Hematopoietic multipotent progenitor cell treated with erythropoietin and hydrocortisone succinate and interleukin-3 and kit ligand, for 8 days (in vitro differentiated cells): ENCODE data around the gene P4HA3.
"Not testable (repeated sequence)": the region's sequence is repeated elsewhere in the genome, so short reads cannot be mapped to it uniquely, and the experiment has no call there.

Experiments
- DNase-seq: peaks from one replicate; pipeline ENCODE4 v3.0.0-alpha.2; 2015

Gene P4HA3

DNA sequence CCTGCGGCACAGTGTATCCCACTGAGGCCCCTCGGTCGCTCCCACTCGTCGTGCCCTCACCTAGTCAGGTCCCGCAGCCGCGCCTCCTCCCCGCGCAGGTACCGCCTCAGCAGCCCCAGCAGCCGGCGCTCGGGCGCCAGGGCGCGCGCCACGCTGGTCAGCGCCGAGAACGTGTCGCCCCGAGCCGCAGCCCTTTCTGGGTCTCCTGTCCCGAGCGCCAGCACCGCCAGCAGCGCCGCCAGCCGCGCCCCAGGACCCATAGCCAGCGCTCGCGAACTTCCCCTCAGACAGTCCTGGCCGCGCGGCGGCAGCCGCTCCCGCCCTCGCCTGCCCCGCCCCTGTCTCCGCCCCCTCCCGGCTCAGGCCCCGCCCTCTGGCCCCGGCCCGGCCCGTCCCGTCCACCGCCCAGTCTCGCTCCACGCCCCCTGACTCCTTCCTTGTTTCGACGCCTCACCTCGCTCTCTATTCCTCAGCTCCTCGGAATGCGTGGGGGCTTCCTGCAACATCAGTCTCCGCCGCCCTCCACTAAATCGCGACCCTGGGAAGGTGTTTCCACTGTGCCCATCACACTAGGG, at the start of gene P4HA3:
TSS of gene P4HA3 (minus strand) at position 289 of the 575 bp plus-strand sequence. CDS start at position 260, 29 bp downstream.
- peak; percentile 60 for DNase-seq

DNA sequence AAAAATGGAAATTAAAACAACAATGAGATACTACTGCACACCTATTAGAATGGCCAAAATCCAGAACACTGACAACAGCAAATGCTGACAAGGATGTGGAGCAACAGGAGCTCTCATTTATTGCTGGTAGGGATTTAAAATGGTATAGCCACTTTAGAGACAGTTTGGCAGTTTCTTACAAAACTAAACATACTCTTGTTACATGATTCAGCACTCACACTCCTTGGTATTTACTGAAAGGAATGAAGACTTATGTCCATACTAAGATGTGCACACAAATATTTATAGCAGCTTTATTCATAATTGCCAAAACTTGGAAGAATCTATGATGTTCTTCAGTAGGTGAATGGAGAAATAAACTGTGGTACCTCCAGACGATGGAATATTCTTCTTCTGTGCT, 46.0 kb upstream of the P4HA3 start:
- no peak for DNase-seq

DNA sequence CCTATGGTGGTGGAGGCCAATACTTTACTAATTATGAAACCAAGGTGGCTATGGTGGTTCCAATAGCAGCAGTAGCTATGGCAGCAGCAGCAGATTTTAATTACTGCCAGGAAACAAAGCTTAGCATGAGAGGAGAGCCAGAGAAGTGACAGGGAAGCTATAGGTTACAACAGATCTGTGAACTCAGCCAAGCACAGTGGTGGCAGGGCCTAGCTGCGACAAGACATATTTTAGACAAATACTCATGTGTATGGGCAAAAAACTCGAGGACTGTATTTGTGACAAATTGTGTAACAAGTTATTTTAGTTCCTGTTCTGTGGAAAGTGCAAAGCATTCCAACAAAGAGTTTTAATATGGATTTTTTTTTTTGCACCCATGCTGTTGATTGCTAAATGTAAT, 44.2 kb upstream of the P4HA3 start:
- no peak for DNase-seq

DNA sequence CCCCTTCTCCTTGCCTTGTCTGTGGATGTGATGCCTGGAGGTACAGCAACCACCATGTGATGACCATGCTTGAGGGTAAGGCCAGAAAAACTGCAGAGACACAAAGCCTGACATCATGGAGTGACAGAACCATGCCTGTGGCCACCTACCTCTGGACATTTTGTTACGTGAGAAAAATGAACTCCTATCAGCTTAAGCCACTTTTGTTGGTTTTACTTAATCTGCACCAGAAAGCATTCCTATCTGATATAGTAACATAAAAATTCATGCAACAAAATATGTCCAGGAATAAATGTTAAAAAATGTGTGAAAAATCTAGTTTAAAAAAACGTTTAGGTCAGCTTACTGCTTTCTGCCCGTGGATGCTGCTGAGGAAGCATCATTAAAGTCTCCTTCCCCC, 42.6 kb upstream of the P4HA3 start:
- no peak for DNase-seq

DNA sequence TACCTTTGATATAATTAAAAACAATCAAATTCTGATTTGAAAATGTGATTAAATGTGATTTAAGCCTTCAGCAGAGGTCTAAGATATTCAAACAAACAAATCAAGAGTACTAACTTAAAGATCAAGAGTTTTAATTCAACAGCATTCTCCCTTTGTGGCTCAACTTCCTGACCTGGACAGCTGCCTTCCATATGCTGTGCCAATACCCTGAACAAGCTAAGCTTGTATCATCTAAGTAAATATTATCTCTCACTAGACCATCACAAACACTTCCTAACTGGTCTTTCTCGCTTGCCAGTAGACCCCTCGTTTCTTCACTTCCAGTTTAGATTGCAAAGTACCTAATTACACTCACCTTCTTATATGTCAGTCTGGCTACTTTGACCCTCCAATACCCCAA, 35.9 kb upstream of the P4HA3 start:
- DNase-seq = no peak

DNA sequence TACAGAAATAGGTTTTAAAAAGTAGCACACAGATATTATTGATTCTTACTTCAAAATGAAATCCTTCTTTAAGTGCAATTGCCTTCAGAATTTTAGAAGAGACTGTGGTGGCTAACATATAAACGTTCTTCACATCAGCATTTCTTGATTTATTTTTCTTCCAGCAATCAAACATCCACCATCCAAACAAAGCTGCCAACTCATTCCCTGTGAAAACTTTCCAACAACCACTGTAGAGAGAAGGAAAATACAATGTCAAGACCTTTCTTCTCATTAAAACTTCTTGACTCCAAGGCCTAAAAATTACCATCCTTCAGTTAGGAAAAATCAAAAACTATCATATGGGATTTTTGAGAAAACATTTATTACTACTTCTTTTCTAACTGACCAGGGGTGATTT, 34.0 kb upstream of the P4HA3 start:
- no peak for DNase-seq

DNA sequence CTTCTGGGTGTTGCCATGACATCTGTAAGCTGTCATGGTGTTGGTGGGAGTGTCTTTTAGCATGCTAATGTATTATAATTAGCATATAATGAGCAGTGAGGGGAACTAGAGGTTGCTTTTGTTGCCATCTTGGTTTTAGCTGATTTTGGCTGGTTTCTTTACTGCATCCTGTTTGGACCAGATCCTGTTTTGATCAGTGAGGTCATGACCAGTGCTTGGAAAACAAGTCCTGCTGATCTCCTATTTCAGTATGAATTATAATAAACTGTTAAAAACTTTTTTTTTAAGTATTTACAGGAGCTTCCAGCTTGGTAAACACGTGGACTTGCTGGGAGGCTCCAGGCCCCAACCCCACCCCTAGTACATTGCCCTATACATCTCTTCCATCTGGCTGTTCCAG, 30.5 kb upstream of the P4HA3 start:
- no peak for DNase-seq

DNA sequence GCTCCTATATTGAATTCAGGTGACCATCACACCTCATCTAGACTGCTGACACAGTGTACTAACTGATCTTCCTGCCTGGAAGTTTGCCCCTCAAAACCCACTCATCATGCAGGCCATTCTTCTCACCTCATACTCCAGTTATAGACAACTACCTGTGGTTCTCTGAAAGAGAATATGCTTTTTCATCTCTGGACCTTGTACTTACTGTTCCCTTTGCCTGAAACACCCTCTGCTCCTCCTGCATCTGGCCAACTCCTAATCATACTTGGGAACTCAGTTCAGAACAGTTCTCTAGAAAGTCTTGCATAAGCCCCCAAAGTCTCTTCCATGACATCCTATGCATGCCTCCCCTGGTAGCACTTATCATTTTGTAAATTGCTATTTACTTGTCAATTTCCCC, 28.2 kb upstream of the P4HA3 start:
- DNase-seq = no peak

DNA sequence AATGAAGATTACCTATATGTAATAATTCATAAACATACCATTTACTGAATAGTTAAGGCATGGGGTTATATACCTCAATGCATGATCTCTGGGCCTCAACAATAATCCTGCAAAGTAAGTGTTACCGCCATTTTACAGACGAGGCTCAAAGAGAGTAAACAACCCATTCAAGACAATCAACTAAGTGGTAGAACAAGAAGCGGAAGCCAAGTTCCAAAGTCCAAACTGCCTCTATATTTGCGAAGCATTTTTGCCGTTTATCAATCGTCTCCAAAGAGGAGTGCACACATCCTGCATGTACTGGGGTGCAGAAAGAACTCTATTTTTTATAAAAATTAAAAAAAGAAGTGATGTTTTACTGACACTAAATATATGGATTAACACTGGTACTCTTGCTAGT, 27.5 kb upstream of the P4HA3 start:
- no peak for DNase-seq

DNA sequence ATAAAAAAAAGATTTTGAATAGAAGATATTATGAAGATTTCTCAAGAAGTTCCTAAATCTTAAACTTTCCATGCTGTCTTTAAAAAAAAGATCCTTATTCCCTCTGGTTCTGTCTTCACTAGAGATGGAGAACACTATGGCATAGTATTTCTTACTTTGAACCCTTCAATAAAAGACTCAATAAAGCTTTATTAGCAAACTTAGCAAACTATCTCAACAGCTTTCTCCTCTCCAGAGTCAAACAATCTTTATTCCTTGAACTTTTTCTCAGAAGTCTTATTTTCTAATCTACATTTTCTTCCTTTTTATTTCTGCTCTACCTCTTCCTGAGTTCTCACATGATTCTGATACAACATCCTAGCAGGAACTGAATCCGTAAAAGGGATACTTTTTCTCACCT, 21.8 kb upstream of the P4HA3 start:
- no peak for DNase-seq

DNA sequence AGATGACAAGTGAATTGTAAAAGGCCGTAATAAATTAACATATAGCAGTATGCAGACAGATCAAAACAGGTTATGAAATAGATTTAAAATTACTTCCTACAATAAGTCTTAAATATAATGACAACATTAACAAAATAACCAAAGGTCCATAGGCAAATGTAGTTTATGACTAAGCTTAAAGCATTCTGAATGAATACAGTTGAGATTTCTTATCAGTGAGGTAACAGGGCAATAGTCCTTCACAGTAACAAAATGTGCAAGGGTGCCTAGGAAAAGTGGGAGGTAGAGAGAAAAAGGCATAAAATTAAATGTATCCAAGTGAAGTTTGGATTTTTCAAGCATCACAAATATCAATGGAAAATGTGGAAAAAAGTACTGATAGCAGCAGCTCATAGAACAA, 20.9 kb upstream of the P4HA3 start:
- peak; percentile 49 for DNase-seq

DNA sequence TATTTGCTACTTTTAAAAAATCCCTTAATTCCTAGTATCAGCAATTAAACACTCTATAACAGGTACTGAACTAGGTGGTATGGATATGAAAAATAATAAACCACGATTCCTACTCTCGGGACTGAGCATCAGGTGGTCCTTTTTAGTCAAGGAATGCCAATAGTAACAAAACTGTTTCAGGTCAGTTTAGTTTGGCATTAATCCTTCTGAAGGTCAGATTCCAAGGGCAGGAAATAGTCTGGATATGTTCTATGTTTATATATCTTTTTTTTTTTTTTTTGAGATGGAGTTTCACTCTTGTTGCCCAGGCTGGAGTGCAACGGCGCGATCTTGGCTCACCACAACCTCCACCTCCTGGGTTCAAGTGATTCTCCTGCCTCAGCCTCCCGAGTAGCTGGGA, 19.6 kb upstream of the P4HA3 start:
- DNase-seq = not testable (repeated sequence)

DNA sequence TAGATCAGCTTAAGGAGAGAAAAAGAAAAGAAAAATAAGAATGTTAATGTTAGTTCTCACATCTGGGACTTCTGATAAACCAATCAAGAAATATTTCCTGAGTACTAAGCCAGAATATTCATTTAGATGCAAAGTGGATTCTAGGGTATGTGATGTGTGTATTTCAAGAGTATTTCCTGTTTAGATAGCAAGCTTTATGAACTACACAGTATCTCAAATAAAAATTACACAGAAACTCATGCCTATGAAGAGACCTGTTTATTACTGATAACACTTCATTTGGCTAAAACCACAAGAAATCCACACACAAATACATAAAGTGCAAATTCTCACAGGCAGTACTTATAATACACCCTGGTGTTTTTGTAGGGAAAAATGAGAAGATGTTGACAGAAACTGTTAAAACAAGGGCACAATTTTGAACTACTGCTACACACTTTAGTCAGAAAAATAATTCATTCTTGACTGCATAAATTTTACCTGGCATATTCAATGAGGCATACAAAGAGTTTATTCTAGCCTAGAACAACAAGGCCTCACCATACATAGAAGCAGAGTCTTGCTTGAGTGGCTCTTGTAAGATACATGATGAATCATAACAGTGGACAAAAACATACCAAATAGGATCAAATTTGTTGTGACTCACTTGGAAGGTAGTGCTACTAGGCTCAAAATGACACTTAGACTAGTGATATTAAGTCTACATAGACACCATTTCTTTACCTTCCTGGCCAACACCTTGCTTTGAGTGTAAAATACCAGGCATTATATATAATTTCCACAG, 18.8 kb upstream of the P4HA3 start:
- peak; percentile 91 for DNase-seq

DNA sequence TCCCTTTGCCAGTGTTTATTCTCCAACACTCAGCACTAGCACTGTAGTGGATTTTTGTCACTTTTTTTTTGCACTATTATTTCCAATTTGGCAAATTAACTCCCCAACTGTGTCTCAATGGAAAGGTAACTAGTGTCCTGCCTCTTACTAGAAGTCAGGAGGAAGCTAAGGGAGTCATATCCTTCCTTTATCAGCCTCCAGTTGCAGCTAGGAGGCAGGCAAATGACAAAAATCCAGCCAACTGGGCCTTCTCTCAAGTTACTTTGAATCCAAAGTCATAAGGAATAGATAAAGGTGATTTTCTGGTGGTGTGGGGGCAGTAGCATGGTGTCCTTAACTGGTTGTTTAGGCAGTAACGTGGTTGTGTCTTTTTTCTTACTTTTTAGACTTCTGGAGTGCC, 15.6 kb upstream of the P4HA3 start:
- peak; percentile 29 for DNase-seq

DNA sequence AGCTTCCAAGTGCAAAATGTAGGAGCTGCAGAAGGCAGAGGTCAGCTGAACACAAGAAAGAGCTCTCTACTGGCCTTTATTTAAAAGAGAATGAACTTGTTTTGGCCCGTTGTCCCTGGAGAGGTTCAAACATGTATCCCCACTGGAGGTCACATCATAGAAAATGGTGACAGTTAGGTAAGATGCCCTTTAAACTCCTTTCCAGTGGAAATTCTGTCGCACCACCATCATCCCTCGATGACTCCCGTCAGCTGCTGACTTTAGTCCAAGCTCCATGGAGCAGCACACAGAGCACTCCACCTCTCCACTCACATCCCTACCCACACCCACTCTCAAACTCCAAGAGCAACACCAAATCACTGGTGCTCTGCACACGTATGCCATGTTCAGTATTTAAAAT, 15.2 kb upstream of the P4HA3 start:
- no peak for DNase-seq

DNA sequence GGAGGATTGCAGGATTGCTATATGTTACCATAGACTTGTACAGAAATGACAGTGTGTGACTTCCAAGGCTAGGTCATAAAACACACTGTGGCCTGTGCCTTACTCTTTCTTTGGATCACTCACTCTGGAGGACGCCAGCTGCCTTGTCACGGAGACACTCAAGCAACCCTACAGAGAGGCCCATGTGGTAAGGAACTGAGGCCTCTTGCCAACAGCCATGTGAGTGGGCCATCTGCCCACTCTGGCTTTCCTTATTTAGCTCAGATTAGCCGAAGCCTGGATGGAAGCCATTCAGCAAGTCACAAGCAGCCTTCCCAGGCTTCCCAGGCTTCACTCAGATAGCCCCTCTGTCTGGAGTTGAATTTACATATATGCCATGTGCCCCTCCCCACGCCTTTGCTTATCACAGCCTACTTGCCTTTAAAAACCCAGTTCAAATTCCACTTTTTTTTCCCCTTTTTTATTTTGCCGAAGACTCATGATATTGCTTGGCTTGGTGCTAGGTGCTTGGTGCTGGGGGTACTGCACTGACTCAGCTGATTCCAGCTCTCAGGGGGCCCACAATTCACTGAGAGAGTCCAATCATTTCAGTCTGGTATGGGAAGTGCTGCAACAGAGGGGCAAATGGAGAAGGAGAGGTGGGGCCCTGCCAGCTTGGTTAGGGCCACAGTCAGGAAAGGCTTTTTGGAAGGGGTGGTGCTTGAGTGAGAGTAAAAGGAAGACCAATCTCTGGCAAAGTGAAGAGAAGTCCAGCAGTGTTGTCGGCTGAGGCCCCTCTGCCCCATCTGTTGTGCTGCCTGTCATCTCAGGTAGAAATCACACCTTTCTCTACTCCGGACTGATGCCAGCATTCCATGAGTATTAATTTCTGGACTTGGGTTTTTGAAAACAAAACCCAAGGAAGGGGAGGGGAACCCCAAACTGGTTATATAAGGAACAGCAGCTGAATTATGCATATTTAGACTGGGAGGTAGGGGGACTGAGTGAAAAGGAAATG, 14.5 kb upstream of the P4HA3 start:
- peak; percentile 27 for DNase-seq

DNA sequence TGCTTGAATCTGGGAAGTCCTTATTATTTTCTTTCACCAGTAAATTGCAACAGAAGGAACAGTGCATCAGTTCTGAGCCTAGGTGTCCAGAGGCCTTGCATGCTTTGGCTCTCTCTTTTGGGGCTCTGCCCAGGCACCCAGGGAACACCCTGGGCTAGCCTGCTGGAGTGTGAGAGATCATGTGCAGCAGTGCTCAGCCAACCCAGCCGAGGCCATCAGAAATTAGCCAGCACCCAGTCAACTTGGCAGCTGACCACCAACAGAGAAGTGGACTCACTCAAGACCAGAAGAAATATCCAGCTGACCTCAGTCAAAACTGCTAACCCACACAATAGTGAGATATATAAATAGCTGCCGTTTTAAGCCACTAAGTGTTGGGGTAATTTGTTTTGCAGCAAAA, 11.2 kb upstream of the P4HA3 start:
- no peak for DNase-seq

DNA sequence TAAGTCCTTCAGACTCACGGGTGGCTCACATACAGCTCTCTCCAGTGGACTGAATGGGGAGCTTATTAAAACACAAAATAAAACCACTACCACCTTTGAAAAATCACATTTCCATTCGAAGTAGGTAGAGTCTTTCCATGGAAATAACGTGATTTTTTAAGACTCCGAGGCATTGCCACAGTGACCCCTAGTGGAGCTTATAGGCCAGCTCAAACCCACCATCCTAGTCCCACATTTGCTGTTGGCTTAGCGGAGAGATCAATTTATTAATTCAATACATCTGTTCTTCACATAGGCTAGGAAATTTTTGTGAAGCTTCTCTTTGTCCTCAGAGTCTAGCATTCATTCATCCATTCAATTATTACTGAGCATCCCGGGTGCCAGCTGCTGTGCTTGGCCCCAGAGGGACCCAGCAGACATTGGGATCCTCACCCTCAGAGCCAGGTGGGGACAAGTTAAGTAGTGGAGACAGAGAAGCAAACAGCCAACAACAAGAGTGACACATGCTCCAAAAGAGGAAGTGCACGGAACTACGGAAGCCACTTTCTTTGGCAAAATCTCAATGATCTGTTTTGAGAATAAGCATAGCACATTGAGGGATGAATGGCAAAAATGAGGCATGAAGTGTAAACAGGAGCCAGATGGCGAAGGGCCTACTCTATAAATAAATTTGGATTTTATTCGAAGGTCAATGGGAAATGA, 10.2 kb upstream of the P4HA3 start:
- peak; percentile 44 for DNase-seq

DNA sequence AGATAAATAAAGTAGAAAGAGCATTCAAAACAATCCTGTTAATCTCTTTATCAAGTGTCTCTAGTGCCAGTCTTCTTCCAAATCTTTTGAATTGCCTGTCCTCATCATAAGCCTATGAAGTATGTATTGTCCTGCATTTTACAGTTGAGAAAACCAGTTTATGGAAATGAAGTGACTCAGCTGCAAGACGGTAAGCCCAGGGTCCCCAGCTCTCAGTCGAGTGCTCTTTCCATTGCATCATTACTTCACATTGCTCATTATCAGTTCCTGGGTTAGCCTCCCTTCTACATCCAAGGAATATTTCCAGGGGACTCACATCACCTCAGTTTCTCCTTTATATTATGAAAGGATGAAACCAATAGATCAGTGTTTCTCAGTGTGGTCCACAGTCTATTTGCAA, 9.1 kb upstream of the P4HA3 start:
- DNase-seq = no peak

DNA sequence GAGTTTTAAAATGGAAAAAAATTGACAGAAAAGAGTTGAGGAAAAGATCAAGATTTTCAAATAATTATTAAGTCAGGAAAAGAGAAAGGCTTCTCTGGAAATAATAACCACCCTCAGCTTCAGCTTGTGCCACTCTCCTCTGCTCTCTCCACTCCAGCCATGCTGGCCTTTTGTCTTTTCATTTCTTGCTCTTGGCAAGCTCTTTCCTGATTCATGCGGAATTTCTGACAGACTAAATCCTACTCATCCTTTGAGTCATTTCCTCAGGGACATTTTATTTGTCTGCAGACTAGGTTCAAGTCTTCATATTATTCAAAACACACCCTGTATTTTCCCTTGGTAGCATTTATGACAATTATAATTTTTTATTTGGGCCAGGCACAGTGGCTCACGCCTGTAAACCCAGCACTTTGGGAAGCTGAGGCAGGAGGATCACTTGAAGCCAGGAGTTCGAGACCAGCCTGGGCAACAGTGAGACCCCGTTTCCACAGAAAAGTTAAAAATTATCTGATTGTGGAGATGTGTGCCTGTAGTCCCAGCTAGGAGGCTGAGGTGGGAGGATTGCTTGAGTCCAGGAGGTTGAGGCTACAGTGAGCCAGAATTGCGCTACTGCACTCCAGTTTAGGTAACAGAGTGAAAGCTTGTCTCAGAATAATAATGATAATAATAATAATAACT, 7.8 kb upstream of the P4HA3 start:
- no peak for DNase-seq

DNA sequence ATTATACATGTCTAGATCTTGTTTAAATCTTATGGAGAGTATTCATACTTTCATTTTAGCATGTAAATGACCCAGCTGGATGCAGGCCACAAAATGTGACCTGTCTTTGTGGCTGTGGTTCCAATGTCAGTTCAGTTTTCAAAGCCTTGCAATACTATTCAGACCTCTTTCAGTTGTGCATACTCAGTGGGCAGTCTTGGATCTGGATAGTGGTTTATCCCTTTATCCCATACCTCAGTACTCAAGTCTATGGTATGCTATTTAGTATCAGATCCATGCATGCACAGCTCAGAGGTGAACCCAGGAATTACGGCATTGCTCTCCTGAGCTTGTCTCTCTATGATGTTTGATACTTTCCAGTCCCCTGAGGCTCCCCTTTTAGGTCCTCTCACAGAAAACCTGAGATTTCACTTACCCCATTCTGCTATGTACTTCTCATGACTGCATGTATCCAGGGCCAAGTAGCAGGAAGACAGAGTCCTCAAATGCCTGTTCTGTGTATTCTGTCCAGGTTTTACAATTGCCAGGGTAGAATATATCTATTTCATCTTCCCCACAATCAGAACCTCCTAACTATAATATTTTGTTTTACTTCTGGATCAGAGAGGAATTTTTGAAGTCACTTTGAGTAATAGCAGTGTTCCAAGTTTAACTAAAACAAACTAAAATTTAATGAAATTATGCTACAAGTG, 6.9 kb upstream of the P4HA3 start:
- DNase-seq = no peak
